HepG2 (cell line): Measurements from ENCODE around the gene FCHSD1. TPM values are rescaled to one million over a fixed set of nuclear protein-coding genes. Genes with fewer than 3 reads are reported as not detected.

Experiments
- CBX1 ChIP-seq: IDR thresholded peaks from one replicate; pipeline ENCODE4 v1.6.1; 2016; ENCODE audit warnings: antibody characterized with exemption, low read depth
- FLYWCH1 ChIP-seq: sonication (generic); formaldehyde crosslinking; IDR thresholded peaks from 2 replicates; pipeline ENCODE4 v1.8.1; 2023; ENCODE audit warnings: mild to moderate bottlenecking, missing genetic modification reagents
- FOSL1 ChIP-seq: sonication (generic); formaldehyde crosslinking; IDR thresholded peaks from 2 replicates; pipeline ENCODE4 v1.9.0; 2021; ENCODE audit warnings: missing genetic modification reagents, borderline replicate concordance
- MIER3 ChIP-seq: IDR thresholded peaks from 2 replicates; pipeline ENCODE4 v1.6.1; 2016; ENCODE audit warnings: missing compliant biosample characterization, borderline replicate concordance
- NAIF1 ChIP-seq: sonication (generic); formaldehyde crosslinking; IDR thresholded peaks from 2 replicates; pipeline ENCODE4 v1.5.0; 2020; ENCODE audit warnings: mild to moderate bottlenecking, missing genetic modification reagents, borderline replicate concordance
- NFKBIZ ChIP-seq: IDR thresholded peaks from 2 replicates; pipeline ENCODE4 v1.6.1; 2018; ENCODE audit warnings: missing genetic modification reagents, missing compliant biosample characterization
- SNAPC4 ChIP-seq: sonication (generic); formaldehyde crosslinking; IDR thresholded peaks from 2 replicates; pipeline ENCODE4 v1.4.0; 2020; ENCODE audit warnings: mild to moderate bottlenecking, missing genetic modification reagents
- SUZ12 ChIP-seq: fragments of 150-350 bp; IDR thresholded peaks from 2 replicates; pipeline ENCODE4 v1.6.1; 2014; ENCODE audit warnings: low read depth, low read length
- TOPORS ChIP-seq: sonication (generic); formaldehyde crosslinking; IDR thresholded peaks from 2 replicates; pipeline ENCODE4 v1.8.0; 2023; ENCODE audit warnings: mild to moderate bottlenecking, missing genetic modification reagents
- TRIM24 ChIP-seq: sonication (generic); formaldehyde crosslinking; IDR thresholded peaks from 2 replicates; pipeline ENCODE4 v1.8.0; 2022; ENCODE audit warnings: mild to moderate bottlenecking, missing genetic modification reagents
- UBTF ChIP-seq: sonication (generic); formaldehyde crosslinking; IDR thresholded peaks from 2 replicates; pipeline ENCODE4 v1.4.0; 2020; ENCODE audit warnings: mild to moderate bottlenecking, missing genetic modification reagents
- ZBTB49 ChIP-seq: sonication (generic); formaldehyde crosslinking; IDR thresholded peaks from 2 replicates; pipeline ENCODE4 v1.4.0; 2020; ENCODE audit warnings: missing genetic modification reagents, borderline replicate concordance
- ZFY ChIP-seq: sonication (generic); formaldehyde crosslinking; IDR thresholded peaks from 2 replicates; pipeline ENCODE4 v1.4.0; 2020; ENCODE audit warnings: missing genetic modification reagents
- ZMYM3 ChIP-seq: sonication (generic); formaldehyde crosslinking; IDR thresholded peaks from 2 replicates; pipeline ENCODE4 v1.5.1; 2020; ENCODE audit warnings: mild to moderate bottlenecking, missing genetic modification reagents
- ZNF564 ChIP-seq: sonication (generic); formaldehyde crosslinking; IDR thresholded peaks from 2 replicates; pipeline ENCODE4 v1.8.1; 2023; ENCODE audit warnings: mild to moderate bottlenecking, missing genetic modification reagents
- ZNF629 ChIP-seq: sonication (generic); formaldehyde crosslinking; conservative IDR thresholded peaks from 2 replicates; pipeline ENCODE4 v1.5.0; 2020; ENCODE audit warnings: missing genetic modification reagents
- ZSCAN22 ChIP-seq: sonication (generic); formaldehyde crosslinking; IDR thresholded peaks from 2 replicates; pipeline ENCODE4 v1.4.0; 2020; ENCODE audit warnings: mild to moderate bottlenecking, missing genetic modification reagents
- polyA plus RNA-seq, 8 experiments: library from polyadenylated mRNA; depleted of rRNA in 3 of 8; stranded (reverse) in 7 of 8; unstranded in 1 of 8; fragments of >200 nt; fragmentation: Illumina TruSeq in 4 of 8; extraction: Trizol in 4 of 8; gene quantifications; 2 replicates each; pipeline versions ENCODE4 v1.2.1 to v1.2.3, GENCODE V29; 2011 to 2016; ENCODE audit warnings: low read depth in 4 of 8, missing spikeins in 1 of 8, mixed read lengths in 1 of 8; ENCODE audit not compliant: insufficient read depth in 1 of 8
- total RNA-seq, 5 experiments: library from RNA; depleted of rRNA; stranded (reverse); fragments of >200 nt; fragmentation: Illumina TruSeq; extraction: Trizol; gene quantifications; 2 replicates each; pipeline ENCODE4 v1.2.3, GENCODE V29; 2016; ENCODE audit warnings: low read depth in 1 of 5

The FCHSD1 gene
- total and polyA plus RNA-seq, 2 of the 13 experiments (the other 11 are each of a cell fraction or from before 2014, with no cell fraction given) = 5.5 to 15.4 TPM

- TF ChIP-seq SNAPC4 (CRISPR knock-in tag) (no peak), TRIM24 (CRISPR knock-in tag) (no peak), TOPORS (no peak; the same call in 1 of the 2 replicates), NAIF1 (CRISPR knock-in tag) (no peak), ZFY (CRISPR knock-in tag) (peak; percentile 43), ZSCAN22 (CRISPR knock-in tag) (no peak), UBTF (CRISPR knock-in tag) (no peak; the same call in none of the 2 replicates), MIER3 (CRISPR knock-in tag) (no peak), FOSL1 (CRISPR knock-in tag) (no peak), ZNF629 (no peak), FLYWCH1 (no peak), ZMYM3 (no peak), ZBTB49 (no peak), ZNF564 (CRISPR knock-in tag) (no peak), SUZ12 (no peak), NFKBIZ (CRISPR knock-in tag) (no peak), CBX1 (no peak)
These were observed 13.3 kb downstream of the FCHSD1 start (continued) for GRCh38 chr5:141637767-141638419.
